Activated CD4-positive, CD25-positive, alpha-beta regulatory T cell (primary cell): ENCODE results near the gene CDH19.
"Not testable (repeated sequence)": the region's sequence is repeated elsewhere in the genome, so short reads cannot be mapped to it uniquely, and the experiment has no call there.

Source experiments
- DNase-seq, 4 experiments: peaks; one replicate each; lab custom pipeline; 2025; lab: John Stamatoyannopoulos, UW

Gene CDH19

GRCh38 chr18:66562279-66562678, 41.6 kb downstream of the CDH19 start:
- DNase-seq, result no peak

- no peak for DNase-seq
Measured at GRCh38 chr18:66560094-66560493, 43.8 kb downstream of the CDH19 start.

- DNase-seq, result no peak
Measured at GRCh38 chr18:66558773-66559172, 45.1 kb downstream of the CDH19 start.

GRCh38 chr18:66557091-66557490, 46.8 kb downstream of the CDH19 start:
- DNase-seq, result no peak

GRCh38 chr18:66555585-66555984, 48.3 kb downstream of the CDH19 start:
- no peak for DNase-seq

- no peak for DNase-seq
Measured at GRCh38 chr18:66553824-66554223, 50.1 kb downstream of the CDH19 start.

- no peak for DNase-seq
Measured at GRCh38 chr18:66550366-66550765, 53.5 kb downstream of the CDH19 start.

GRCh38 chr18:66548747-66549146, 55.1 kb downstream of the CDH19 start:
- no peak for DNase-seq

GRCh38 chr18:66534110-66534509, 69.8 kb downstream of the CDH19 start:
- DNase-seq, result no peak

- no peak for DNase-seq
Measured at GRCh38 chr18:66533693-66534092, 70.2 kb downstream of the CDH19 start.

- DNase-seq, result no peak
Measured at GRCh38 chr18:66523219-66523991, 80.5 kb downstream of the CDH19 start.

GRCh38 chr18:66513996-66514395, 89.9 kb downstream of the CDH19 start:
- DNase-seq, result no peak

GRCh38 chr18:66511792-66512191, 92.1 kb downstream of the CDH19 start:
- no peak for DNase-seq

GRCh38 chr18:66511289-66511688, 92.6 kb downstream of the CDH19 start:
- DNase-seq, result no peak

GRCh38 chr18:66510357-66511045, 93.4 kb downstream of the CDH19 start:
- no peak for DNase-seq

GRCh38 chr18:66508937-66509336, 95.0 kb downstream of the CDH19 start:
- DNase-seq, result no peak

GRCh38 chr18:66506178-66506577, 97.7 kb downstream of the CDH19 start:
- DNase-seq, result no peak

GRCh38 chr18:66497351-66497750, 106.5 kb downstream of the CDH19 start:
- DNase-seq, result no peak

GRCh38 chr18:66495844-66496243, 108.0 kb downstream of the CDH19 start:
- DNase-seq, result no peak

- DNase-seq, result no peak
Measured at GRCh38 chr18:66473882-66474281, 130.0 kb downstream of the CDH19 start.

GRCh38 chr18:66466184-66466583, 137.7 kb downstream of the CDH19 start:
- not testable (repeated sequence) for DNase-seq

GRCh38 chr18:66461344-66461743, 142.5 kb downstream of the CDH19 start:
- DNase-seq, result no peak

GRCh38 chr18:66457245-66457644, 146.6 kb downstream of the CDH19 start:
- DNase-seq, result no peak
